ENCODE data around the gene RALGAPA1.
A peak's percentile ranks its signal among the peaks of the same experiment; 100 is the strongest.
"Not testable (repeated sequence)": the region's sequence is repeated elsewhere in the genome, so short reads cannot be mapped to it uniquely, and the experiment has no call there.

Gene RALGAPA1

DNA sequence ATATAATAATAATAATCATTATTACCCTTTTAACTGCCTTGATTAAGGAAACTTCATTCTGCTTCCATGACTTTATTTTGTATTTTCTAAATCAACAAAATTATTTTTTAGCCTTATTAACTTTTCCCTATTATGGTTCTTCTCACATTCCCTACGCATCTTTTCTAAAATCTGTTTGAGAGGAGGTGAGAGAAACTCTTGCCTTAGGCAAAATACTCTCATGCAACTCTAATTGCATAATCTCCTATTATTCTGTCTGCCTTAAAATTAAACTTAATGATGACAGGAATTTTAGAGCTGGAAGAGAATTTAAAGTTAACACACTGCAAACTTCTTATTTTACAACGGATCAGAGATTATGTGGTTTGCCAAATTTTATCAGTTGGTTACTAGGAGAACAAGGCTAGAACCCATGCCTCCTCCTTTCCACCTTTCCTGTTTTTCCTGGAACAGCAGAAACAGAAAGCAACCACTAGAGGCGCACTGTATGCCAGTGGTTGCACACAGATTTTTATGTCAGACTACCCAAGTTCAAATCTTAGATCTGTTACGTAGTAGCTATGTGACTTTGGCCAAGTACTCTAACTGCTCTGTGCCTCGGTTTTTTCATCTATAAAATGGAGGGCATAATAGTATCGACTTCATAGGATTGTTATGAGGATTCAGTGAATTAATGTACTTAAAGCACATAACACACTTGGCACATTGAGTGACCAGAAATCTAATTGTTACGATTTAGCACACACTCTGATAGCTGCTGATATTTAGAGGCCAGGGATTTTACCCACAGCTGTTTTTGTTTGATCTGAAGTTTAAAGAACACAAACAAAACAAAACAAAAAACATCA, 12.7 kb upstream of the RALGAPA1 start:
- no peak for DNase-seq (ENCODE audit: low read depth)

DNA sequence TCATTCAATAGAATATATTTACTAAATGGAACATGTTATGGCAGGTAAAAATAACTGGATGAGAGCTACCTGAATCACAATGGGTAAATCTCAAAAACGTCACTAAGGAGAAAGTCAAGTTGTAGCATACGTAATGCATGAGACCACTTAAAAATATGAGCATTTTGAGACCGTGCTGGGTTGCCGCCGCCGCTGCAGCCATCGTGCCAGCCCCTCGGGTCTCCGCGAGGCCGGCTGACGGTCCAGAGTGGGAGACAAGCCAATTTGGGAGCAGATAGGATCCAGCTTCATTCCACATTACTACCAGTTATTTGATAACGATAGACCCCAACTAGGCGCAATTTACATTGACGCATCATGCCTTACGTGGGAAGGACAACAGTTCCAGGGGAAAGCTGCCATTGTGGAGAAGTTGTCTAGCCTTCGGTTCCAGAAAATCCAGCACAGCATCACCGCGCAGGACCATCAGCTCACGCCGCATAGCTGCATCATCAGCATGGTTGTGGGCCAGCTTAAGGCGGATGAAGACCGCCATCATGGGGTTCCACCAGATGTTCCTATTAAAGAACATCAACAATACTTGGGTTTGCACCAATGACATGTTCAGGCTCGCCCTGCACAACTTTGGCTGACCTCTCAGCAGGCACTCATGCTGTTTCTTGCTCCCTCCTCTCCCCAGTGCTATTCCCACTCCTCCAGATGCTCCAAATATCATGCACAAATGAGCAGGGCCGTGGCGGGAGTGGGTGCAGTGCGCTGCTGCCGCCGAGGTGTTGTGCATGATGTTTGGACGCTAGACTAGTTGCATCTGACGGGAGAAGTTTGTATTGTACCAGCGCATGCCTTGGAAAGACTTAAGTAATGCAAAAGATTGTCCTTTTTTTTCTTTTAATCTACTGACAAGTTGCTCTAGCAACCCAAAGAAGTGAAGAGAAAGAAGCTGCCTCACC, 10.8 kb upstream of the RALGAPA1 start:
- no peak for DNase-seq (ENCODE audit: low read depth)

DNA sequence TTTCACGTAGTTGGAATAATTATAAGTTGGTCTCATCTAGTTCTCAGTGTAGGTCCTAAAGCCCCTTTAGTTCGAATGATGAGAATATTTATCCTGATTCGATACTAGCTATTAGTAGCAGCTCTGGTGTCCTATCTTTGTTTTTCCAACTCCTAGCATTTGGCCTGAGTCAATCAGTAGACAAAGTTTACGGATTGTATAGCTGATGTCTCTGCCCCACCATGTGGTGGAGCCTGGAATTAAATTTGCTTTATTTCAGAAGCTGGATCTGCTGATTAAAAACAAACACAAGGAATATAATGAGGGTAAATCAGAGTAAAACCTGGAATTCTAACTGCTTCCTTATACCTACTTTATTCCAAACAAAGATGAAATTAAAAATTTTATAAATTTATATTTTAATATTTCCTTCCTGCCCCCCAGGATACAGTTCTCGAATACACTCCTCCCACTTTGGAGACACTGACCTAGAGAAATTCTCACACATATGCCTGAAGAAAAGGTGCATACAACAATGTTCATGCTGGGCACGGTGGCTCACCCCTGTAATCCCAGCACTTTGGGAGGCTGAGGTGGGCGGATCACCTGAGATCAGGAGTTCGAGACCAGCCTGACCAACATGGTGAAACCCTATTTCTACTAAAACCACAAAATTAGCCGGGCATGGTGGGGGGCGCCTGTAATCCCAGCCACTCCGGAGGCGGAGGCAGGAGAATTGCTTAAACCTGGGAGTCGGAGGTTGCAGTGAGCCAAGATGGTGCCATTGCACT, 9.4 kb upstream of the RALGAPA1 start:
- DNase-seq (ENCODE audit: low read depth), result no peak

DNA sequence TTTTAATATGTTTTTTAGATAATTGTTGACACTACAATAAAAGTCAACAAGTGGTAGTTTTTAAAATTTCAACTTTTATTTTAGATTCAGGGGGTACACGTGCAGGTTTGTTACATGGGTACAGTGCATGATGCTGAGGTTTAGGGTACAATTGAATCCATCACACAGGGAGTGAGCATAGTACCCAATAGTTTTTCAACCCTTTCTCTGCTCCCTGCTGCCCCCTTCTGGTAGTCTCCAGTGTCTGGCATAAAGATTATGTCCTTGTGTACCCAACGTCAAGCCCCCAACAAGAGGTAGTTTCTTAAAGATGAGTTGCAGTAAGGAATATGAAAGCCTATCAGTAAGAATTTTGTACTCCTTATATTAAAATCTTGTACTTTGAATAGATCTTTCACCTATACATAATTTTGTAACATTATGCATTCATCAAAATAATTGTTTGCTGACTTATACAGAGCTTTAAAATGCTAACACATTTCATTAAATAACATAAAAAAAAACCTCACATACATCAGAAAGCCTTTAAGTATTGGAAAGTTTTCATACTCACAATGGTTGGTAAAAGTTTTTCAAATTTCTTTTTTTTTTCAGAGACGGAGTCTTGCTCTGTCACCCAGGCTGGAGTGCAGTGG, 5.4 kb upstream of the RALGAPA1 start:
- peak; percentile 55 for DNase-seq (ENCODE audit: low read depth)

DNA sequence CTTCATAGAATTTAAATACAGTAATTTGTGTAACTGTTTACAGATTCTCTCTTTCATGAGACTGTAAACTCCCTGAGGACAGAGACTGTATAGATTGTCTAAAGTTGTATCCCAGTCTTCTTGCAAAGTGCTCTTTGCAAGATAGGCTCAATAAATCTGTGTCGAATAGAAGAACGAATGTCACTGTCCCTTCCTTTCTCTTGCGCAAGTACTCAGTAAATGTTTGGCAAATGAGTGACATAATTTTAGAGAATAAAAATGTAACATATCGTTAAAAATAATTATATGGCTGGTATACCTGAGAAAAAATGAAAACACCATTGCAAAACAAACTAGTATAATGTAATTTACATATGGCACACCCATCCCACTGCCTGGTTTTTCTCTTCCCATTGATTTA, 1.9 kb upstream of the RALGAPA1 start:
- DNase-seq (ENCODE audit: low read depth), result no peak

DNA sequence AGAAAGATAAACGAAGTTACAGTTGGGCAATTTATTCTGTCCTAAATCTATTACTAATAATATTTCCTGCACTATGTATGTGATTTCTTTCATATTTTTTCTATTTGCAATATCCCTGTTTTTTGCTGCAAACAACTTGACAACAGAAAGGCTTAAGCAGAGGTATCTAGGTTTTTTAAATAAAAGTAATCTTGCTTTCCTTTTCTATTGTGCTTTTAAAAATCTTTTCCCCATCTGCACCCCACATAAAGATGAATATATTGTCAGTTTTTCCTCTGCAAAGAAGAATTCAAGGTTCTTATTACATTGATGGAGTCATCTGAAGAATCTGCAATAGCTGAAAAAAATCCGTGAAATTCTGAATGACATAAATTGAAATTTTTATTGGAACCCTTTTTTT, 502 bp upstream of the RALGAPA1 start:
- DNase-seq (ENCODE audit: low read depth), result no peak

DNA sequence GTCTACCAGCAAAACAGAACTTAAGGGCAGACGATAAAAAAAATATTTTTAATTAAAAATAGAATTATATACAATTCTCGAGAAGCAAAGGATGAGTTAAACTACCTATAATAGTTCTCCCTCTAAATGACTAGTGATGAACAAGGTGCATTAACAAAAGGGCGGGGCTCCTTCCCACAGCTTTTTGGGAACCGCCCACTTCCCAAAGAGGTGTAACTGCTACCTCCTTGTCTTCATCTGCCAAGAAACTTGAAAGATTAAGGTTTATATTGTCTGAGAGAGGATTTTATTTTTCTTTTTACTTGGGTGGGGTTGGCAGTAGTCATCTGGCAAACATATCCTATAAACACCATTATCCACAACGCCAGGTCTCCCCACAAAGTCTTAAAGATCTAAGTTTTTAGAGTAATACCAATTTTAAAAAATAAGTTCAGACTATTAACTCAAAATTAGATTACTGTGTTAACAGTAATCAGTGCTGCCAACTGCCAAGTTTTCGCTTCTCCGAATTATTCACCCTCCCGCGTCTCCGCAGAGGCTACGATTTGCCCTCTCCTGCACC, 938 bp downstream of the RALGAPA1 start:
- no peak for DNase-seq (ENCODE audit: low read depth)

DNA sequence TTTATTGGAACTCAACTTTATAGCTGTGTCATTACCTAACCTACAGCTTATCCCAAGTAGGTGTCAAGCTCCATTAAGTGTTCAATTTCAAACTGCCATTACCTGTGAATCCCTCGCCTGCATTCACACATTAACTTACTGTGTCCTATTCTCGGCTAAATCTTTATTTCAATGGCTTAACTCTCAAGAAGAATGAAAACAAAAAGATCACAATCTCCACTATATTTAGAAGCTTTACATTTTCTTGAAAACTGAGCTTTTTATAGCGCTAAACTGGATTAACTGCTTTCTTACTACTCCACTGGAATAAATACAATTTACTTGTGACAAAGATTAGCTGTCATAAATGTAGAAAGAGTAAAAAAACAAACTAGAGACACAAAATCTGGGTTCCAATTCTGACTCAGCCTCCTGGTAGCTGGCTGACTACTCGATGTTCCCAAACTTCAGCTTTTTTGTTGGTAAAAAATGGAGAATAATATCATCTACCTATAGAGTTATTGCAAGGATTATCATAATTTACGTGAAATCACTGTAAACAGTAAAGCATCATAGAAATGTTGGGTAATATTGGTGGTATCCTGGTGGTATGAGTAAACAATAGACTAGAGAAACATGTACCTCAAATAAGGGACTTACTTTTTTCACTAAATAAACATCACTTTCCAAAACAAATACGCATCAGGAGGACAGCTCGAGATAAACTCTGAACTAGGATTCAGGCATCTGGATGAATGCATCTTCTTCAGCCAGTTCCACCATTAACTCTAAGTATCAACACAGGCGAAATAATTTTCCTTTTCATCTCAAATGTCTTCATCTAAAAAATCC, 1.7 kb downstream of the RALGAPA1 start:
- DNase-seq (ENCODE audit: low read depth), result no peak

DNA sequence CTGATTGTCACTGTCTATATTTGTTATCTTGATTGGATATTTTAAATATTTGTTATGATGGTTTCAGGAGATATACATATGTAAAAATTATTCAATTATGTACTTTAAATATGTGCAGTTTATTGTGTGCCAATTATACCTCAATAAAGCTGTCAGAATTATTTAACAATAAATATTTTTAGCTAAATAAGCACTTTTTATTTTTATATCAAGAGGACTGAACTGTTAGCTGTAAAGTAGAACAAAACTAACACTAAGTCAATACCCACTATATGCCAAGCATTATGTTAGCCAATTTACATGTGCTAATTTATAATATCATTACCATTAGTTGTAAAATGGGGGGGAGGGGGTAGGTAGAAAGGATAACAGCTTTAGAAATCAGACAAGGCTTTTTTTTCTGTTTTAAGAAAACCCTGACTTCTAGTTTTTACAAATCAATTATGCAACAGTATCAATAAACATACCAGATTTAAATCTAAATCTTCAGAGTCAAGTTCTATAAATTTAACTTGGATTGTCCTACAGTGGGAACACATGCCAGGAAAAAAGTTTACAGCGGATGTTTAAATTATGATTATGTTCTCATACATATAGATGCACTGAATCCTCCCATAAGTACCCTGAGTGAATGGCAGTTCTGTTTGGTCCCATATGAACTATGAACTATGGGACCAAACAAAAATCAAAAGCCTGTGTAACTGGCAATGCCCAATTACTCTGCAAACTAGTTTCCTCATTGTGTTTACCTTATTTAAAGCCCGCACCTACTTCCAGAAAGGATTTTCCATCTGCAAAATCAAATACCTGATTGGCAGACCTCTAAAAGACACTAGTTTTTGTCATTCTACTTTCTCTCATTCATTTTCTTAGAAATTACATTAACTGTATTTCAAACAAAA, 2.8 kb downstream of the RALGAPA1 start:
- no peak for DNase-seq (ENCODE audit: low read depth)

DNA sequence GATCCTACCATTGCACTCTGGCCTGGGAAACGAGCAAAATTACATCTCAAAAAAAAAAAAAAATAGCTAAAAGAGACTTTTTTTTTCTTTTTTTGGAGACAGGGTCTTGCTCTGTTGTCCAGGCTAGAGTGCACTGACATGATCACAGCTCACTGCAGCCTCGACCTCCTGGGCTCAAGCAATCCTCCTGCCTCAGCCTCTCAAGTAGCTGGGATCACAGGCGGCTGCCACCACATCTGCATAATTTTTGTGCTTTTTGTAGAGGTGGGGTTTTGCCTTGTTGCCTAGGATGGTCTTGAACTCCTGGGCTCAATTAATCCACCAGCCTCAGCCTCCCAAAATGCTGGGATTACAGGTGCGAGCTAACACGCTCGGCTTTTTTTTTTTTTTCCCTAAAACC, 11.3 kb downstream of the RALGAPA1 start:
- no peak for DNase-seq (ENCODE audit: low read depth)

DNA sequence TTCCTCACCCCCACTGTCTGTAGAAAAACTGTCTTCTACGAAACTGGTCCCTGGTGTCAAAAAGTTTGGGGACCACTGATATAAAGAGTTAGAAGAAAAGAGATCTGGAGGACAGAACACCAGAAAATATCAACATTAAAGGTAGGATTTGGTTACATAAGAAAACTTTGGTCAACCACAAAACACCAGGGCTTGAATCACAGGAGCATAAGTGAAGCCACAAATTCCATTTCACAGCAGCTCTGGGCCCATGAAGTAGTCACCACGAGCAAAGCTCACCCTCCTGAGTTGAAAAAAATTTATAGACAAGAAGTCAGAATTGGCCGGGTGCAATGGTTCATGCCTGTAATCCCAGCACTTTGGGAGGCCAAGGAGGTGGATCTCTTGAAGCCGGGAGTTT, 19.4 kb downstream of the RALGAPA1 start:
- DNase-seq (ENCODE audit: low read depth), result no peak

DNA sequence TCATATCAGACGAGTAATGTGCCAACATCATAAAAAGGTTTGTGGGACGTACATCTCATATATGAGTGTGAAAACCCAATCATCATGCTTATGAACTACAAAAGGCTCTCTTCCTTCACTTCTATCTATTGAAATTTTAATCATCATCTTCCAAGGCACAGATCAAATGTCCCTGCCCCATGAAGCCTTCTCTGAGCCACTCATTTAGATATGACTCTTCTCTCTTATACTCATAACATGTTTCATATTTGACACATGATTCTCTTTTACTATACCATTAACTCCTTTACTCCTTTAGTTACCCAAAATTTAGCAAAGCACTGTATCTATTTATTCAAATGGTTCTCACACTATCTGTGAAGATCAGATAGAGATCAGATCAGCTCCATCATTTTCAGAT, 22.2 kb downstream of the RALGAPA1 start:
- DNase-seq (ENCODE audit: low read depth), result no peak

DNA sequence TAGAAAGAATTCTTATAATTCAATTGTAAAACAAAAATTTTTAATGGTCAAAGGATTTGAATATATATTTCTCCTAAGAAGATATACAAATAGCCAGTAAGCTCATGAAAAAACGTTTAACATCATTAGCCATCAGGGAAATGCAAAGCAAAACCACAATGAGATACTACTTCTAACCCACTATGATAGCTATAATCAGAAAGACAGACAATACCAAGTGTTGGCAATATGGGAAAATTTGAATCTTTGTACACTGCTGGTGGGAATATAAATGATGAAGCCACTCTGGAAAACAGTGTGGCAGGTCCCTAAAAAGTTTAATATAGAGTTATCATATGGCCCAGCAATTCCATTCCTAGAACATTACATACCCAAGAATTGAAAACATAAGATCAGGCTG, 25.4 kb downstream of the RALGAPA1 start:
- no peak for DNase-seq (ENCODE audit: low read depth)

DNA sequence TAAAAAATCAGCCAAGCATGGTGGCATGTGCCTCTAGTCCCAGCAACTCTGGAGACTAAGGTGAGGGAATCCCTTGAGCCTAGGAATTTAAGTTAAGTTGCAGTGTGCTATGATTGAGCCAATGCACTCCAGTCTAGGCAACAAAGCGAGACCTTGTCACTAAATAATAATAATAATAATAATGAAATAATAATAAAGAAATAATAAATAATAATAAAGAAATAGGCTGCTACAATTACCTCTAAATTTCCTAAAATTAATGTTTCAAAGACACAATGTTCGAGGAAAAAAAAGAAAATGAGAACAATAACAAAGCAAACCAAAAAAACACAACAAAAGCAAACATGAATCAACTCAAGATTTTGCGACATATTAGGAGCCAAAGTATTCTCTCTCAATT, 29.7 kb downstream of the RALGAPA1 start:
- DNase-seq (ENCODE audit: low read depth), result no peak

DNA sequence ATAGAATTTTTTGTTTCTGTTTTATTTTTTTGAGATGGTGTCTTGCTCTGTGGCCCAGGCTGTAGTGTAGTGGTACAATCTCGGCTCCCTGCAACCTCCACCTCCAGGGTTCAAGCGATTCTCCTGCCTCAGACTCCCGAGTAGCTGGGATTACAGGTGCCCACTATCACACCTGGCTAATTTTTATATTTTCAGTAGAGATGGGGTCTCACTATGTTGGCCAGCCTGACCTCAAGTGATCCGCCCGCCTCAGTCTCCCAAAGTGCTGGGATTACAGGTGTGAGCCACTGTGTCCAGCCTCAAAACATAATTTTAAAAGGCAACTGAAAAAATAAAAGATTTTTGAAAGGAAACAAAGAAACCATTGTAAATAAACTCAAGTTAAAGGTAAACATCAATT, 31.5 kb downstream of the RALGAPA1 start:
- not testable (repeated sequence) for DNase-seq (ENCODE audit: low read depth)

DNA sequence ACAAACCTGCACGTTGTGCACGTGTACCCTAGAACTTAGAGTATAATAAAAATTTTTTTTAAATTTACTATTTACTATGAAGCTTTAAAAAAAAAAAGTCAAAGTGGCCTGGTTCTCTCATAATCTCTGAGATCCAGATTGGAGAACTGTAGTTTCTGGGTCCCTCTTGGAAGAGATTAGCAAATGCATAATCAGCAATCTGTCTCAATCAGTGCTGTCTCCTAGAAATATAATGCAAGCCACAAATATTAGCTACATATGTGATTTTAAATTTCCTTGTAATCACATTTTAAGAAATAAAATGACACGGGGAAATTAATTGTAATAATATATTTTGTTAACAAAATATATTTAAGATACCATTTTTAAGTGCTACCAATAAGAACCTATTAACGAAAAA, 32.3 kb downstream of the RALGAPA1 start:
- DNase-seq (ENCODE audit: low read depth), result no peak

DNA sequence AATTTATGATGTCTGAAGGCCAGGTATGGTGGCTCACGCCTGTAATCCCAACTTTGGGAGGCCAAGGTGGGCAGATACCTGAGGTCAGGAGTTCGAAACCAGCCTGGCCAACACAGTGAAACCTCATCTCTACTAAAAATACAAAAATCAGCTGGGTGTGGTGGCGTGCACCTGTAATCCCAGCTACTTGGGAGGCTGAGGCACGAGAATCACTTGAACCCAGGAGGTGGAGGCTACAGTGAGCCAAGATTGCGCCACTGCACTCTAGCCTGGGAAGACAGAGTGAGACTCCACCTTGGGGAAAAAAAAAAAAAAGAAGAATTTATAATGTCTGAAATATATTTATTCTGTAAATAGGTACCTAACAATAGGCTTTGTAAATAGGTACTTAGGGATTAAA, 33.0 kb downstream of the RALGAPA1 start:
- not testable (repeated sequence) for DNase-seq (ENCODE audit: low read depth)

DNA sequence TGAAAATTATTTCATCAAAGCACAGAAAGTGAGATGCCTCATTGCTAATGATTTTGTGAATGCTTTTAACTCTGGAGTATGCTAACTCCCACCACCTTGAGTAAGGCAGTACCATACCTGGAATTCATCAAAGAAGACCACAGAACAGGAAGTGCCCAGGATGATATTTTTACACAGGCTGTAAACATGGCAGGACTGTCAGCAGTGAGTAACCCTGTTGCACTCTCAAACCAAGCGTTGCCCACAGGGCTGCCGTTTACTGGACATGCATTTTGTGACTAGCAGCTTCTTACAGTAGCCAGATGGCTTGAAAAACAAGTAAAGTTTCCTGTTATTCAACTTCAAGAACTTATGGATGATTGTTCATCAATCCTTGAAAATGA, 42.4 kb downstream of the RALGAPA1 start:
- DNase-seq (ENCODE audit: low read depth), result no peak

DNA sequence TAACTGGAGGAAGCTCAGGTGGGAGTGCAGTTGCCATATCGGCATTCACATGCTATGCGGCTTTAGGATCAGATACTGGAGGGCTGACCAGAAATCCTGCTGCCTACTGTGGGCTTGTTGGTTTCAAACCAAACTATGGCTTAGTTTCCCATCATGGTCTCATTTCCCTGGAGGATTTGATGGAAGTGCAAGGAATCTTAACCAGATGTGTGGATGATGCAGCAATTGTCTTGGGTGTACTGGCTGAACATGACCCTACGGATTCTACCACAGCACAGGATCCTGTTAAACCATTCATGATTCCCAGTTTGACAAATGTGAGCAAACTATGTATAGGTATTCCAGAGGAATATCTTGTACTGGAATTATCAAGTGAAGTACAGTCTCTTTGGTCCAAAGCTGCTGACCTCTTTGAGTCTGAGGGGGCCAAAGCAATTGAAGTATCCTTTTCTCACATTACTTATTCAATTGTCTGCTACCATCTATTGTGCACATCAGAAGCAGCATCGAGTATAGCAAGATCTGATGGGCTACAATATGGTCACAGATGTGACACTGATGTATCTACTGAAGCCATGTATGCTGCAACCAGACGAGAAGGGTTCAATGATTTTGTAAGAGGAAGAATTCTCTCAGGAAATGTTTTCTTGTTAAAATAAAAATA, 42.9 kb downstream of the RALGAPA1 start:
- DNase-seq (ENCODE audit: low read depth), result no peak

Measured in activated T-helper 1 cell treated with Interleukin-2 at 50 U/mL for 16 hours (primary cell).